HG02981 (cell line): ENCODE measurements around the gene TRMO.

Source experiments
- ATAC-seq: cut with Tn5 transposase; IDR thresholded peaks from one replicate; pipeline ENCODE4 v1.9.1; 2021; ENCODE audit warnings: mild to moderate bottlenecking, moderate library complexity; ENCODE audit not compliant: unreplicated experiment

TRMO gene

GRCh38 chr9:97940233-97940632 is 17.9 kb upstream of the TRMO start:
- no peak for ATAC-seq

GRCh38 chr9:97938081-97938644 is 15.9 kb upstream of the TRMO start, which contains the start of gene HEMGN:
TSS of gene HEMGN (minus strand) at chr9:97938172. CDS start at chr9:97938136, 36 bp downstream.
- peak; percentile 67 for ATAC-seq

- ATAC-seq = no peak
These were observed 14.7 kb upstream of the TRMO start for GRCh38 chr9:97936998-97937397.

- no peak for ATAC-seq
These were observed 13.0 kb upstream of the TRMO start for GRCh38 chr9:97935276-97935675.

GRCh38 chr9:97934321-97935115 is 12.2 kb upstream of the TRMO start:
- ATAC-seq = no peak

GRCh38 chr9:97933297-97933998 is 11.1 kb upstream of the TRMO start:
- ATAC-seq = no peak

GRCh38 chr9:97930972-97931371 is 8.7 kb upstream of the TRMO start:
- ATAC-seq = no peak

GRCh38 chr9:97928986-97929604 is 6.8 kb upstream of the TRMO start:
- ATAC-seq = no peak

GRCh38 chr9:97925497-97926334 is 3.4 kb upstream of the TRMO start:
- ATAC-seq = no peak

- ATAC-seq = no peak
These were observed 2.1 kb upstream of the TRMO start for GRCh38 chr9:97924386-97924785.

- peak; percentile 30 for ATAC-seq
These were observed 1.3 kb upstream of the TRMO start for GRCh38 chr9:97923529-97924108.

GRCh38 chr9:97919217-97919813 is 3.0 kb downstream of the TRMO start:
- no peak for ATAC-seq

GRCh38 chr9:97918611-97919010 is 3.7 kb downstream of the TRMO start:
- ATAC-seq = no peak

GRCh38 chr9:97911970-97912369 is 10.3 kb downstream of the TRMO start:
- ATAC-seq = no peak

- no peak for ATAC-seq
These were observed 10.8 kb downstream of the TRMO start for GRCh38 chr9:97911528-97911927.

- ATAC-seq = no peak
These were observed 11.9 kb downstream of the TRMO start for GRCh38 chr9:97910357-97910756.

GRCh38 chr9:97908705-97909104 is 13.6 kb downstream of the TRMO start:
- ATAC-seq = no peak

- ATAC-seq = no peak
These were observed 14.7 kb downstream of the TRMO start for GRCh38 chr9:97907632-97908031.

- no peak for ATAC-seq
These were observed 15.3 kb downstream of the TRMO start for GRCh38 chr9:97907046-97907445.
